GM04504 (cell line): ENCODE data around the gene GNPTAB.

Source experiments
- DNase-seq: peaks from one replicate; pipeline ENCODE4 v3.0.0-alpha.2; 2012; ENCODE audit warnings: low read depth

The GNPTAB gene

DNA sequence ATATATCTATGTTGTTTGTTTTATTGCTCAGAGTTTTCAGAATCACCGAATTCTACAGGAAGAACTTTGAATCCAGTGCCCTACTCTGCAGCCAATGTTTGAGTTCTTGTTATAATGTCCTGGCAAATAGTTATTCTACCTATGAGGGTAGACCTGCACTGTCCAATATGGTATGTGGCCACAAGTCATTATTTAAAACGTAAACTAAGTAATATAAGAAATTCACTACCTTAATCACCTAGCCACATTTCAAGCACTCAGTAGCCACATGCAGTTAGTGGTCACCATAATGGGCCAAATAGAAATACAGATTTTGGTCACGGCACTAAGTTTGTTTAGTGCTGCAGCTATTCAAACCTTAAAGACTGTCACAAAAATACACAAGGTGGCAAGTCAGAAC is 26.4 kb downstream of the GNPTAB start:
- DNase-seq = no peak

DNA sequence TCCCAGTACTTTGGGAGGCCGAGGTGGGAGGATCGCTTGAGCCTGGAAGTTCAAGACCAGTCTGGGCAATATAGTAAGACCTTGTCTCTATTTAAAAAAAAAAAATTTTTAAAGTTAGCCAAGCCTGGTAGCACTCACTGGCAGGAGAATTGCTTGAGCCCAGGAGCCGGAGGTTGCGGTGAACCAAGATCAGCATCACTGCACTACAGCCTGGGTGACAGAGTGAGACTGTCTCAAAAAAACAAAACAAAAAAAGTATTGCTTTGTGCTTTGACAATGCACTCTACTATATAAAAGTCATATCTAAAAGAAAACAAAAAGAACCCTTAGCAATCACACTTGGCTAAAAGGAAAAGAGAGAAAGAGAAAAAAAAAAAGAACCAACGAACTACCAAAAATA is 26.8 kb downstream of the GNPTAB start:
- DNase-seq = no peak

DNA sequence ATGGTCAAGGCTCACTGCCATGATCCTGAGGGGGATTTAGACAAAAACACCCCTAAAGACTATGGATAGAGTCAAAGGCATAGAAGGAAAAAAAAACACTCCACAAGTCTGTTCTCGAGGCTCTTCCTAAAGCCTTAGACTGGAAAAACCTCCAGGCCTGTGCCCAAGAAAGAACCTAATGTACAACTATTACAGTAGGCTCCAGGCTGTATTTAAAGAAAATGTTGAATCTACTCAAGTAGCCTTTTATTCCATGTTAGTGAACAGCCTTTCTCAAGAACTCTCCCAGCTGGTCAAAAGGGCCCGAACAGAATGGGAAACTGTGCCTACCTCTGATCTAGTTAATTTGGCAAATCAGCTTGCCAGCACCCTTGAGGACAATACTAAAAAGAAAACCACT is 28.3 kb downstream of the GNPTAB start:
- no peak for DNase-seq

DNA sequence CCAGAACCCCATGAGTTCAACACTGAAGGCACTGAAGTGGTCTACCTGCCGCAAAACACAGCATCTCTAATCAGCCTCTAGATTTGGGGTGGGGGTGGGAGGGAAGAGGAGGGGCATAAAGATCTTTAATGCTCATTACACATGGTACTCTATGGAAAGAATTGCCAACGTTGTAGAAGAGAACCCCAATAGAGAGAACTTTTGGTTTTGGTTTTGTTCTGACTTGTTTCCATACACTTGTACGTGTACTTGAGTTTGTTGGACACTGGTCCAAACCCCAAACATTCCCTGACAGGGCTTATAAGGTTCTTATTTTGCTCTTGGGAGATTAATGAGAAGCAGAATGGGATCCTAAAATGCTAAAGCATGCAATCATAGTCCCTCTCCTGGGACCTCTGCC is 31.0 kb downstream of the GNPTAB start:
- no peak for DNase-seq

DNA sequence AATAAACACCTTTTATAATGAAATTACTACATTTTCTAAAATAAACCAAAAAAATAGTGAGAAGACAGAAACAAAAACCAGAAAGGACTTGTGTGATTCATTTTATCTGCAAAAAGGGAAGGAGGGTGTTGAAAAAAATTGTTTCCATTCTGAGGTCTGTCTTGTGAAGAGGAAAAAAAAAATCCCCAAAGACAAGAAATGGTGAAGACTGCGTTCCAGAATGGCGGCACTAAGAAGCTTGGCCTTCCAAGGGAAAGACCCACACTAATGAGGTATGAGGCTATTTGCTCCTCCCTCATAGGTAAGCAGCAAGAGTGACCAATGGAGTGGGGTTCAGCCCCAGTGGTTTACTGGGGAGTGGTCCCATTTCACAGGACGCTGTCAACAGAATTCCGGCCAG is 35.0 kb downstream of the GNPTAB start:
- no peak for DNase-seq

DNA sequence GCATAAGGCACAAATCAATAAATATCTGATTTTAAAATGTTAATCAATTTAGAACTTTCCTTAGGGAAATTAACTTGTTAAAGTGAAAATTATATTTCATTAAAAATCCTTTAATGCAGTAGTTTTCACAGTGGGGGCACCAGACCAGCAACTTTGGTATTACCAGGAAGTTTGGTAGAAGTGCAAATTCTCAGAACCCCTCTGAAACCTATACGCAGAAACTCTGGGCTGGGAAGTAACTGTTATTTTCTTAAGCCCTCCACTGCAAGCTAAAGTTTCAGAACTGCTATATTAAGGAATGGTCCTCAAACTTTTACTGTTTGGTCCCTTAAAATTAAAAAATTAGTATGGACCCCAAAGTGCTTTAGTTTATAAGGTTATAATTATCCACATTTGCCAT is 35.7 kb downstream of the GNPTAB start:
- DNase-seq = no peak

DNA sequence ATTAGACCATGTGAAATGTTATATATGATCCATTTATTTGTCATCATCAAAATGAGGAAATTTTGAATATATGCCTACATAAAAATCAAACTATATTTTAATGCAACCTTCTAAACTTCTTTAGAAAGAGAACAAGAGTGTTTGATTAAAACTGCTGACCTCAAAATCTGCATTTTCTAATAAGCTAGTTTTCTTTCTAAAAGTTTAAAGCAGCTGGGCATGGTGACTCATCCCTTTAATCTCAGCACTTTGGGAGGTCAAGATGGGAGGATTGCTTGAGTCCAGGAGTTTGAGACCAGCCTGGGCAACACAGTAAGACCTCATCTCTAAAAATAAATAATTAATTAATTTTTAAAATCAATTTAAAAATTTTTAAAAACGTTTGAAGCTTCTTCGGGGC is 36.2 kb downstream of the GNPTAB start:
- no peak for DNase-seq

DNA sequence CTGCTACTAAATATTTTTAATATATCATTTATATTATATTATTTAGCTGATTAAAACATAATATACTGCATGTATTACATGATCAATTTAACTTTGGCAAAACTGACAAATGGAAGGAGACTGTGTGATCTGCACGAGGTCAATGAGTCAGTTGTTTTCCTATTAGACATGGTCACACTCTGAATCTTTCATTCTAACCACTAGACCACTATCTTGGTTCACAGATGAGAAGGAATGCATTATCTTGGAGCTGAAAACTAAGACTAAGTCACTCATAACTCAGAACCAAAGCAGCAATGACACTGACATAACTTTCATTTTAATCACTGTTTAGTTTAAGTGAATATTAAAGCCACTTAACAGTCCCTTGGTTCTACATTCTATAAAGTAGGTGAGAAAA is 37.4 kb downstream of the GNPTAB start:
- peak; percentile 29 for DNase-seq

DNA sequence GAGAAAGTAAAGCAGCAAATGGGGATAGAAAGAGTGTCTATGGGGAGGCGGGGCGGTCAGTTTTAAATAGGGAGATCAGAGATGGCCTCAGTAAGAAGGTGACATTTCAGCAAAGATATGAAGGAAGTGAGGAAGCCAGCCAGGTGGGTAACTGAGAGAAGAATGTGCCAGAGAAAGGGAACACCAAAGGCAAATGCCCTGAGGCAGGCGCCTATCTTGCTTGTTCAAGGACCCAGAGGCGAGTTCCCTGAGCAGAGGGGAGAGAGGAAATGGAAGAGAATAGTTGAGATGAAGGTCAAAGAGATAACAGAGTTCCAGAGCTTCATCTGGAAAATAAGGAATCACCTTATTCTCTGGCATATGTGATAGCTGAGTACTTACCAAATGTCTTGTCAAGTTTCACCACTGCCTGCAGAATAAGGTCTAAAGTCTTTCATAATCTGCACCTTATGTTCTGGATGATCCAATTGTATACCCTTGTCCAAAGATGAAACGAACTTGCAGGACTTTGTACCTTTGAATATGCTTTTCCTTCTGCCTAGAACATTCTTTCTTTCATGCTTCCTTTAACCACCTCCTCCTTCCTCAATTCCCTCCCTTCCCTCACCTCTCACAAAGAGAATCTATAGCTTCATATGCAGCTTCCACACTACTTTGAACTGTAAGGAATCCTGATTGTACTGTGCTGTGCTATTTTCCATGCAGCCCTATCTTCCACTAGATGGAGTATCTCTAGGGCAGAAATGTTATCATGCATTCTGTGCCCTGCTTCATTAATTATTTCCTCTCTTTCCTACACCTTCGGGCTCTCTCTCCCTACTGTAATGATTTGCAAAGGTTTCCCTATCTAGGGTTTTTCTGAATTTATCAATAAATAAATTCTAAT is 38.5 kb downstream of the GNPTAB start:
- DNase-seq = no peak

DNA sequence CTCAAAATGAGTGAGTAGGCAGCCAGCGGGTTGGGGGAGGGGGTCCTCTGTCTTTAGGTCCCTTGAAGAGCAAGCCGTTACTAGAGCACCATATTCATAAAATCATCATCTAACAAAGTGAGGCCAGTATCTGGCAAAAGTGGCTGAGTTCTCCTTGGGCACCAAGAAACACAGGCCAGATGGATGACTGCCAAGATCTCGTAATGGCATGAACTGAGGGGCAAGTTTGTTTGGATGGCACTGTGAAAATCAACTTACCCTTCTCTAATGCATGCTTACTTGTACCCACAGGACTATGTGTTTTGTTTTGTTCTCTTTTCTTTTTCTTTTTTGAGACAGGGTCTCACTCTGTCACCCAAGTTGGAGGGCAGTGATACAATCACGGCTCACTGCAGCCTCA is 41.6 kb downstream of the GNPTAB start:
- no peak for DNase-seq

DNA sequence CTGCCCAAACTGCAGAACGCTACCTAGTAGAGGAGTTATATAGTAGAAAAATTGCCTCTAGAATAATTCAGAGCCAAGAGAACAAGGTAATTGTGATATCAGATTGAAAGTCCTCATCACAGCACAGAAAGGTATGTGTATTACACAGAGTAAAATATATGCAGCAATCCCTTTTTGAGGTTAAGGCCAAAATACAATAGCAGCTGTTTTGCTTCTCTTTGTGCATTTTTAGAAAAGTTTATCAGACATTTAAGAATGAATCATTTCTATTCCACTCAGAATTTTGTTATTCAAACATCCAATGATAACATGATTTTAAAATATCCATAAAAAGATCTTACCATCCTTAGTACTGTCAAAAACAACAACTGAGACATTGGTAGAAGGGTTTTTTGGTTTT is 45.1 kb downstream of the GNPTAB start:
- DNase-seq = no peak

DNA sequence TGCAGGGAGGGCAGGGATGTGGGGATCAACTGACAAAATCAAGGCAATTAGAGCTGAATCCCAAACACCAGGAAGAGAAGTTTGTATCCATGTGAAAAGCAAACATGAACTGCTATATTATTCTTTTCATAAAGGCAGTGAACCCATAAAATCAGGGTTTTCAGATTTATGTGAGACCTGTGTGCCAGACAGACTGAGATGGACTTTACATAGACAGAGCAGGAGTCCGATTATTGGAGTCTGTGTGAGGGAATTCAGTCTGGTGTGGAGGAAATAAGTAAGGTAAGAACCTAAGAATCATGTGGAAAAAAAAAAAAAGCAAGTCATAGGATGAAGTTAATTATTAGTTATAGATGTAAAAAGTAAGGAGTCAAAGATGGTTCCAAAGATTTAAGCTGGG is 46.4 kb downstream of the GNPTAB start:
- no peak for DNase-seq

DNA sequence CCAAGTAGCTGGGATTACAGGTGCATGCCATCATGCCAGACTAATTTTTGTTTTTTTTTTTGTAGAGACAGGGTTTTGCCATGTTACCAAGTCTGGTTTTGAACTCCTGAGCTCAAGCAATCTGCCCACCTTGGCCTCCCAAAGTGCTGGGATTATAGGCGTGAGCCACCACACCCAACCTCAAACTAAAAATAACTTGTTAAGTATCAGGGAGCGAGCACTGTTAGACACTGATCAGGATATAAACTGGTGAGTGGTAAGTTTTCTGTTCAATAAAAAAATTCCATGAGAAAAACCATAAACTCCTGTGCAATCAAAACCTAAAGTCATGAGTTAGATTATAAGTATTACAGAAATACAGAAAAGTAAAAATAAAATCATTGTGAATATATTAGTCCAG is 46.9 kb downstream of the GNPTAB start:
- no peak for DNase-seq

DNA sequence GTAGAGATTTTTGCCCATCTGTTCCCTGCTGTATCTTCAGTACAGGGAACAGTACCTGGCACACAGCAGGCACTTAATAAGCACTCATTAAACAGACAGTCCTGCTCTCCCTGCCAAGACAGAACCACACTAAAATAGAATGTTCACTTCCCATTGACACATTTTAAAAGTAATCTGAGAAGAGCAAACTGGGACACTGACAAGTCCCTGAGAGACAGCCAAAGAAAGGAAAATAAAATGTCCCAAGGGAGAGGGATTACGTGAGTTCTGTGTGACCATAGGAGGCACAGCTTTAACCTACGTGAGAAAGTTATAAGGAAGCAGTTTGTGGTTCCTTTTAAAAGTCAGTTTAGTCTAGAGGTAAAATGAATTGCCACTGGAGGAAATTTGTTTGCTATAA is 47.6 kb downstream of the GNPTAB start:
- no peak for DNase-seq

DNA sequence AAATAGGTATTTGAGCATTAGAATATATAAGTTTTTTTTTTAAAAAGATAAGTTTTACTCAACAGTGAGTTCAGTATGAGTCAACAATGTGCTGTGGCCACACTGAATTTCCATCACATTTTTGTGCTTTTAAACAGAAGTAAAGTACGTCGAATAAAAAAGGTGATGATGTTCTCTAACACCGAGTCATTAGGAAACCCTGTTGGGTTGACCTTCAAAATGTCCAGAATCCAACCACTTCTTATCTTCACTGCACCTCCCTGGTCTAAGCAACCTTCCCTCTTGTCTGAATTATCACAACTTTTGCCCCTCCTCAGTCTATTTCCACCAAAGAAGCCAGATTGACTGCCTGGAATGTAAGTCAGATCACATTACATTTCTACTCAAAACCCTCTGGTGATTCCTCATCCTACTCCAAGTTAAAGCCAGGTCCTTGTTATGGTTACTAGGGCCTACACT is 48.5 kb downstream of the GNPTAB start:
- no peak for DNase-seq

DNA sequence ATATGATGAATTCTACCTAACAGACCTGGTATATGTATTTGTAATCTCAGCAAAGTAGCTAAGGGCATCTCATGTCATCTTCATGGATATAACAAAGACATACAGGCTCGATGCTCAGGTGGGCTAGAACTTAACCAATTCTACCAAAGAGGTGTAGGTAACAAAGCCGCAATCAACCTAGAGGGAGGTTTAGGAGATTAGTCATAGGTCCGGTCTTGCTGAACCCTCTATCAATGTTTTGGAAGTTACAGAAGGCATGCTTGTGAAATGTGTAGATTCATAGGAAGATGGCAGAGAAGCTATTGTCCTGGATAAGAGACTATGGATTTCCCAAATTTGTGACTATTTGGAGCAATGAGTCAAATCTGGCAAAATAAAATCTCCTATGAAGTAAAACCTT is 48.9 kb downstream of the GNPTAB start:
- no peak for DNase-seq

DNA sequence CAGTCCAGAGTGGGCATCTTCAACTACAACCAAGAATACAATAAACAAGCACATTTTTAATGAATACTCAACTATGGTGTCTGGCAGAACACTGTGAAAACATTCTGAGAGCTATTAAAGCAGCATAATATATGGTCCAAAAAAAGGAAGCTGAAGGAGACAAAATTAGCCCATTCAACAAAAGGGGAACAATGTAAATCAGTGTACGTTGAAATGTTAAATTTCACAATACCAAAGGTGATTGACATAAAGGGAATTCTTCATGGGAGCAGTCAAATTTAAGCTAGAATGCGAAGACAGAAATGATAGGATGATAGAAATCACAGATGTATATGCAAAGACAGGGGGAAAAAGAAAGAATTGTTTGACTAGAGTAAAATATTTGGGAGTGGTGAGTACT is 50.2 kb downstream of the GNPTAB start:
- no peak for DNase-seq

DNA sequence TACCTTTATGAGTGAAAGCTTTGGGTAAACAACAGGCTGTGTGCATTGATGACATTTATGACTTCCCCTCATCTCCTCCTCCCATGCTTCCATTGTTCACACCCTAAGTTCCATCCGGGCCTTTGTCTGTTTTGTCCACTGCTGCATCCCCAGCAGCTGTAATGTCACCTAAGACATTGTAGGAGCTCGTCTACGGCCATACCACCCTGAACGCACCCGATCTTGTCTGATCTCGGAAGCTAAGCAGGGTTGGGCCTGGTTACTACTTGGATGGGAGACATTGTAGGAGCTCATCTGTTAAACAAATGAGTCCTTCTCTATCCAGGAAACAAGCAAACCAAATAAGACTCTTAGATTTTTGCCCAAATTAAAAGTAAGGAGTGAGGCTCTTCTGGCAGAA is 51.1 kb downstream of the GNPTAB start:
- no peak for DNase-seq

DNA sequence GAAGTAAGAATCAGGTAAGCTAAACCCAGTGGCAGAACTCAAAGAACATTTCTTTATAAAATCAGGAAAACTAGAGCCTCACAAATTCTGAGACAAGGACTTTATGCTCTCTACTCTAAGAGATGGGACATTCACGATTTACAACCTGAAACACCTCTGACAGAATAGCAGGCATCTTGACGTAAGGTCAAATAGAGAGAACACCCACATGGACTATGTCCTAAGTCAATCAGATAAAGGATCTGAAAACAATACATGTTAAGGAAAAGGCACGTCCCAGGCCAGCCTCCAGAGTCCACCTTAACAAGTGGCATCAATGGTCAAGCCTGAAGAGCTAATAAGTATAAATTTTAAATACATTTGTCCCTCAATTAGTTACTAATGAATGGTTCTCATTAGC is 51.6 kb downstream of the GNPTAB start:
- no peak for DNase-seq

DNA sequence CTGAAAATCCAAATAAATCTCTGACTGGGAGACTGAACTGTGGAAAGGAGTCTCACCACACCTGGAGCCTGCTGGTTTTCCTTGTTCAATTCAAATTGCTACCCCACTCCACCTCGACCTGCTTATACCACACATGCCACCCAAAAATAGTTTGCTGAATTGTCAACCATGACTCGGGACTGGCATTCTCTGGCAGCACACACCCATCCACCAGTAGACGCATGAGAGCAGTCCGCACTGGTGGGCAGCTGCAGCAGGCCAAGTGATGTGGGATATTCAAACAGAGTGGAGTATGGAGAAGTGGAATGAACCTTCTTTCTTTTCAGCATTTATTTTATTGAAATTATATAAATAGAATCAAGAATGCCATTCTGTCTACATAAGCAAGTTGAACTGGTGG is 52.8 kb downstream of the GNPTAB start:
- DNase-seq = no peak

DNA sequence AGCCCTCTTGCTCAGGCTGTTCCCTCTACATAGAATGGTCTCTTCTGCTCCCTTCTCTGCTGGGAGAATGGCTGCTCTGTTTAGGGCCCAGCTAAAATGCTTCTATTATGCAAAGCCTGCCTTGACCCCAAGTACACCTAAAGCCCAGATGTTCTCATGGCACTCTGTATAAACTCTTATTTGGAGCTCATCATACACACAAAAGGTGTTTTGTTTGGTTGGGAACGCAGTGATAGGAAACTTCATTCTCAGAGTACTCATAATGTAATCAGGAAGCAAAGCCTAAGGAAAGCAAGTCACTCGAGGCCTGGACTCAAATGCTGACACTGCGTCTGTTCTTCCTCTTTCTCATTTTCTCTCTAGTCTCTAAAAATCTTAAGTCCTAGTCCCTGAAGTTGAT is 53.3 kb downstream of the GNPTAB start:
- DNase-seq = no peak

DNA sequence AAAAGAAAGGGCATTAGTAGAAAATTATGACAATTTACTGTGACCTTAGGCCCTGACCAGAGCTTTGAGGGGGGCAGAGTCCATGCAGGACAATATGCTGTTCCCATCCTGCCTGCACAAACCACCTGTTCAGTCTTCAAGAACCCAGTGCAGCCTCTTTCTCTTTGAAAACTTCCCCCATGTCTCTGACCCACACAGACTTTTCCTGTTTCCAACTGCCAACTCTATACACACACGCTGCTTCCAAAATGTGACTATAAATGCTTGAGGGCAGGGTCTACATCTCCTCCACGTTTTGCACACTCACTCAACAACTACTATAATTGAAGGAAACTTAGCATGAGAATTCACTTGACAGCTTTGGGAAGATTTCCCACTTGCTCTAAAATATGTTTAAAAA is 54.9 kb downstream of the GNPTAB start:
- DNase-seq = no peak

DNA sequence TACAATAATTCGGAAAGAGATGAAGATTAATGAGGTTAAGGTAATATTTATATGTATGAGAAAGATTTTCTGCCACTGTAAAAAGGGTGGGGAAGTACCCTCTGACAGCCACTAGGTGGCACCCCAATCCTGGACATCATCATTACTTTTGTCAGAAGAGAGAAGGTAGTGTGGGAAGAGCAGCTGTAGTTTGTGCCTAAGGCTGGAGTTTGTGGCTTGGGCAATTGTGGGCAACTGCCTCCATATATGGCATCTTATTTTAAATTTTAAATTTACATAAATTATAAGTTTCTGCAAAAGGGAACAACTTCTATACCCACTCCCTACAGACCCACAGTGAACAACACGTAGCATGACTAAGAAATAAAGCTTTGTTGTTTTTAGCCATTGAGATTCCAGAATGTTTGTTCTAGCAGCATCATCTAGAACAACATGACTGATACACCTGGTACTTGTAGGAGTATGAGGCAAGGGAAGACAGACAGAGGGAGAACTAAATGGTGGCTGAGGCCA is 57.1 kb downstream of the GNPTAB start:
- DNase-seq = peak; percentile 28
